GM18867 (cell line): ENCODE measurements around the gene CCDC194.
A peak's percentile ranks its signal among the peaks of the same experiment; 100 is the strongest.
"Not testable (repeated sequence)": the region's sequence is repeated elsewhere in the genome, so short reads cannot be mapped to it uniquely, and the experiment has no call there.

ENCODE experiments used
- ATAC-seq: cut with Tn5 transposase; IDR thresholded peaks from one replicate; pipeline ENCODE4 v1.9.1; 2021; ENCODE audit warnings: mild to moderate bottlenecking, moderate library complexity; ENCODE audit not compliant: unreplicated experiment

CCDC194 gene

DNA sequence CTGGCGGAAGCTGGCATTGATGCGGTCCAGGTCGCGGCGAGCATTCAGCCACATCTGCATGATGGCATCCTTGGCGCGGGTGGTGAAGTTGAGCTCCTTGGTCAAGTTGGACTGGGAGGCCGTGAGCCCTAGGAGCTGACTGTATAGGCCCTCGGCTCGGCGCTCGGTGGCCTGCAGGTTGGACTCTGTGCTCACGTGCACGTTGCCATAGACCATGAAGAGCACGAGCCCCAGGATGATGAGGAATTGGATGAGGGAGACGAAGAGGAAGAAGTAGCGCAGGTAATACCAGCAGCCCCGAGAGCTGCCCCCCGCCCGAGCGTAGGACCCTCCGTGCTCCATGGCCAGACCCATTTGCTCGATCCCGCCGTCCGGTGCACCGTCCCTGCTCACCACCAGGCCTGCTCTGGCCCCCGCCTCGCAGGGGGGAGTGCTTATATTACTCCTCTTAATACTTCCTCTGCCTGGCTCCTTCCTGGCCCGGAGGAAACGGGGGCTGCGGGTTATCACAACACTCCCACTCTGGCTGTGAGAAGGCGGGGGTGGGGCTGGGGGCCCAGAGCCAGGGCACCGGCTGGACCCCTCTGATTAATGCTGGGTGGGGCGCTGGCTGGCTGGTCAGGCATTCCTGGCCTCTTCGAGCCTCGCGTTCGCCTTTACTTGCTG is 16.9 kb downstream of the CCDC194 start, which contains the start of gene PLVAP:
TSS of gene PLVAP (minus strand) at position 408 of the 666 bp plus-strand sequence. CDS start at position 354, 54 bp downstream.
- ATAC-seq = no peak

DNA sequence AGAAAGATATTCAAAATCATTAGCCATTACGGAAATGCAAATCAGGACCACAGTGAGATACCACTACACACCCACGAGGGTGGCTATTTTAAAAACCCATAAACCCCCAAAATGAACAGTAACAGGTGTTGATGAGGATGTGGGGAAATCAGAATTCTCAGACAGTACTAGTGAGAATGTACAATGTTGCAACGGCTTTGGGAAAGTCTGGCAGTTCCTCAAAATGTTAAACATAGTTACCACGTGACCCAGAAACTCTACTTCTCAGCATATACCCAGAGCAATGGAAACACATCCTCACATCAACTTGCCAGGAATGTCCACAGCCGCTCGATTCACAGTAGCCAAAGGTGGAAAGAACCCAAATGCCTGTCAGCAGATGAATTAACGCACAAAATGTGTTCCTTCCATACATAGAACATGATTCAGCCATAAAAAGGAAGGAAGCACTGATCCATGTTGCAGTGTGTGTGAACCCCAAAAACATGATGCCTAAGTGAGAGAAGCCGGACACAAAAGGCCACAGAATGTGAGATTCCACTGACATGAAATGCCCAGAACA is 23.9 kb downstream of the CCDC194 start:
- peak; percentile 85 for ATAC-seq

DNA sequence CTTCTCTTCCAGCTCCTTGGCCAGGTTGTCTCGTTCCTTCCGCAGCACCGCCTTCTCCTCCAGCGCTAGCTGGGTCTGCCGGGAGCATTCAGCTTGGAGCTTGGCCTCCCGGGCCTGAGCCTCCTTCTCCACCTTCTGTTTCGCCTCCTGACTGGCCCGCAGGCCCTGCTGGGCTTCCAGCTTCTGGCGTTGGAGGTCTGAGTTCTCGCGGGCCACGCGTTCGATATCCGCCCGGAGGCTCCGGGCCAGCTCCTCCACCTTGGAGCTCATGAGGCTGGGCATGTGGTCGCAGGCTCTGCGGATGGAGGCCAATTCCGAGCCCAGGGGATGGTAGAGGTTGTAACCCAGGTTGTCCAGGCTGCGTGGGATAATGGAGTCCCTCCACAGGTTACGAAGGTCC is 28.6 kb downstream of the CCDC194 start:
- ATAC-seq = no peak

DNA sequence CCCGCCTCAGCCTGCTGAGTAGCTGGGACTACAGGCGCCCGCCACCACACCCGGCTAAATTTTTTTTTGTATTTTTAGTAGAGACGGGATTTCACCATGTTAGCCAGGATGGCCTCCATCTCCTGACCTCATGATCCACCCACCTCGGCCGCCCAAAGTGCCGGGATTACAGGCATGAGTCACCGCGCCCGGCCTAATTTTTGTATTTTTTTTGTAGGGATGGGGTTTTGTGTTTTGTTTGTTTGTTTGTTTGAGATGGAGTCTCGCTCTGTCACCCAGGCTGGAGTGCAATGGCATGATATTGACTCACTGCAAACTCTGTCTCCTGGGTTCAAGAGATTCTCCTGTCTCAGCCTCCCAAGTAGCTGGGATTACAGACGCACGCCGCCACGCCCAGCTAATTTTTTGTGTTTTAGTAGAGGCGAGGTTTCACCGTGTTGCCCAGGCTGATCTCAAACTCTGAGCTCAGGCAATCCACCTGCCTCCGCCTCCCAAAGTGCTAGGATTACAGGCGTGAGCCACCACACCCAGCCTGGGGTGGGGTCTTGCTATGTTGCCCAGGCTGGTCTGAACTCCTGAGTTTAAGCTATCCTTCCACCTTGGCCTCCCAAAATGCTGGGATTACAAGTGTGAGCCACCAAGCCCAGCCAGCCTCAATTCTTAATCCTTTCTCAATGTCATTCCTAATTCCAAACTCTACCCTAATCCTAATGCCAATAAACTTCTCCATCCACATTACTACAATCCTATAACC is 30.0 kb downstream of the CCDC194 start:
- ATAC-seq = not testable (repeated sequence)

DNA sequence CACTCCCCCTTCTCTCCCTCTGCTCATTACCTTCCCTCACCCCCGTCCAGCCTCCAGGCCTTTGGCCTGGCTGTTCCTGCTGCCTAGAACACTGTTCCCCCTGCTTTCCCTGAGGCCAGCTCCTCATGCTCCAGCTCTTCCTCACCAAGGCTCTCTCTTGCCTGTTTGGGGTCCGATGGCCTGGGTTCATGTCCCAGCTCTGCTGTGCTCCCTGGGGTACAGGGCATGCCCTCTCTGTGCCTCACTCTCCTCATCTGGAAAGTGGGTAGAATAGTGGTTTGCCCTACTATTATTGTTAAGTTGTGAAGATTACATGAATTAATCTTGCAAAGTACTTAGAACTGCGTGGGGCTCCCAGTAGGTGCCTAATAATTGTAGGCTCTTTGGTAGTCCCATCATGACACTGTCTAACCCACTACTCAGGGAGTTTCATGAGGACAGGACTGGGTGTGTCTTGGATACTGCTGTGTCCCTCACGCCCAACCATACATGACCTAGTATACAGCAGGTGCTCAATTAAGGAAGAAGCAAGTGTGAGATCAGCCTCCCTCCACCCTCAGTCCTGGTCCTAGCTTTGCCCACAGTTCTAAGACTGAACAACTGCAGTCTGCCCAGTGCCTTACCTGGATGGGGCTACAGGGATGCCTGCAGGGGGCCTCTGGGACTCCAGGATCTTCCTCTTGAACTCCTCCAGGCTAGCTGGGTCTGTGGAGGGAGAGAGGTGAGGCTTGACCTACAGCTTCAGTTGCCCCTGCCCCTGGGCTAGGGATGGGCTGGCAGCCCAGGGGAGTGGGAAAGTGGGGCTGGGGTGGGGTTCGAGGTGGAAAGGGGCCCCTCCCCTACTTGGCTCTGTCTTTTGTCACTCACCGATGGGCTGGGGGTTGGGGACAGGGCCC is 33.8 kb downstream of the CCDC194 start:
- no peak for ATAC-seq

DNA sequence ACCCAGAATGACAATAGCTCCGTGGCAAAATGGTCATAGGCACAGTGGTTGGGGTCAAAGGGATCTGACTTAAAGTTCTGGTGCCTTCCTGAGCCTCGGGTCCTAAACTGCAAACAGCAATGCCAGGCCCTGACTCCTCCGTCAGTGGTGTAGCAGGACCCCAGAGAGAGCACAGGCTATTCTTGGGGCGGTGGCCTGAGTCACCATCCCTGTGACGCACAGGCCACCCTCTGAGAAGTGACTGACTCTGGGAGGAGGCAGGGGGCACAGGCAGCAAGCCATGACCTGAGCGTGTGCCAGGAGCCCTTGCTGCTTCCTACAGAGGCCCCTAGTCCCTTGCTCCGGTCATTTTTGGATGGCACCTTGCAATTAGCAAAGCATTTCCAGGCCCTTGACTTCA is 35.6 kb downstream of the CCDC194 start:
- ATAC-seq = no peak

DNA sequence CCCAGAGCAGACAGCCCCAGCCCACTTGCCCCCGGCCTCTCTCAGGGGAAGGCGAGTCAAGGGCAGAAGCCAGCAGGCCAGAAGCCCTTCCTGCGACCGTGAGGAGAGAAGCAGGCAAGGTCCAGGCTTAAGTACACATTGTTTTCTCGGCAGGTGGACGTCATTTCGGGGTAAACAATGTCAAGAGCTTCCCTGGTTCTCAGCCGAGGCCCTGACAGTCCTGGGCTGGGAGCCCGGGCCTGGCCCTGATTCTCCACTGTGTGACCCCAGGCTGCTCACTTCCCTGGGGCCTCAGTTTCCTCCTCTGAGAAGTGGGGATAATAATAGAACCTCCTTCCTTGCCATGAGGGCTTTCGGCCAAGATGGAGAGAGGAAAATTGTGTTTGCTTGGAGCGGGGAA is 36.3 kb downstream of the CCDC194 start:
- no peak for ATAC-seq

DNA sequence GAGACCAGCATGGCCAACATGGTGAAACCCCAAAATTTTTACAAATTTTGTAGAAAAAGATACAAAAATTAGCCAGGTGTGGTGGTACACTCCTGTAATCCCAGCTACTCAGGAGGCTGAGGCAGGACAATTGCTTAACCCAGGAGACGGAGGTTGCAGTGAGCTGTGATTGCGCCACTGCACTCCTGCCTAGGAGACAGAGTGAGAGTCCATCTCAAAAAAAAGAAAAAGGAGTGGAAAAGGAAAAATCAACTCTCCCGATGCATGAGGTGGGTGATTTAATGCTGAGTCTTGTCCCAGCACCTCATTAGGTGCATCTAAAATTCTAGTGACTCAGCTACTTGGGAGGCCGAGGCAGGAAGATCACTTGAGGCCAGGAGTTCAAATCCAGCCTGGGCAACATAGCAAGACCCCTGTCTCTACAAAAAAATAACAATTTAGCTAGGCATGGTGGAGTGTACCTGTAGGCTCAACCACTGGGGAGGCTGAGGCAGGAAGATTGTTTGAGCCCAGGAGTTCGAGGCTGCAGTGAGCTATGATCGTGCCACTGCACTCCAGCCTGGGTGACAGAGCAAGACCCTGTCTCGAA is 36.8 kb downstream of the CCDC194 start:
- no peak for ATAC-seq

DNA sequence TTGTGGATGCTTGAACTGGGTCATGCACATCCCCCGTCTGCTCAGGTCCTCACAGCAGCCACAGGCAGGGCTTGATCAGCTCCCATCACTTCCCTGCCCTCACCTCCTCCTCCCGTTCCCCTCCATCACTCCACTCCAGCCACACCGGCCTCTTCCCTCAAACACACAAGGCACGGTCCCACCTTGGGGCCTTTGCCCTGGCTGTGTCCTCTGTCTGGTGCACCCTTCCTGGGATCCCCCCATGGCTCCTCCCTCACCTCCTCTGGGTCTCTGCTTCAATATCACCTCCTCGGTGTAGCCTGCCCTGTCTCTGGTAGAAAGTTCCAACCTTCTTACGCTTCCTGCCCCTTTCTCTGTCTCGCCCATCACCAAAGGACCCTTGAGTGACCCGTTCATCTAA is 40.6 kb downstream of the CCDC194 start:
- ATAC-seq = no peak

DNA sequence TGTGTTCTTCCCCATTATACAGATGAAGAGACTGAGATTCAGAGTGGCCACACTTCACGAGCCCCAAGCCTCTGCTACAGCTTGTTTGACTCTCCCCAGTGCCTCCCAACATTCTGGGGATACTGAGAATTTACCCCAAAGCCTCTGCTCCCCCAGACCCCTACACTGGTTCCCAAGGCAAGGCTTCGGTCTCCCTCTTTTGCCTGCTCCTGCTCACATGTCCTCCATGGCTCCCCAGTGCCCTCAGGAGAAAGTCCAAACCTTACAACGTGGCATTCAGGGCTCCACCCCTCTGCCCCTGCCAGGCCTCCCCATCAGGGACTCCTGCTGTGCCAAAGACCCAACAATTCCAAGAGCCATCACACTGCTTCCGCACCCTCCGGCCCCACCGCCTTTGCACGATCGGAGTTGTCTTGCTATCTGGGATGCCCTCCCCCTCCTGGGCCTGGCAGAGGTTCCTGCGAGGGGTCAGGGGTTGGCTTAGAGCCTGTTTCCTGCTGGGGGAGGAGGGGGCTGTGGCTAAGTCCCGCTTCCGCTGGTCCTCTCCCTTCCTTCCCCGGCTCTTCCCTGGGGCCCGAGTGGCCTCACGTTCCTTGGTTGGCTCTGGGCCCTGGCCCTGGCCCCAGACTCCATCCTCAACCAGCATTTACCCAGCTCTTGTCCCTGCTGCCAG is 41.3 kb downstream of the CCDC194 start:
- no peak for ATAC-seq

DNA sequence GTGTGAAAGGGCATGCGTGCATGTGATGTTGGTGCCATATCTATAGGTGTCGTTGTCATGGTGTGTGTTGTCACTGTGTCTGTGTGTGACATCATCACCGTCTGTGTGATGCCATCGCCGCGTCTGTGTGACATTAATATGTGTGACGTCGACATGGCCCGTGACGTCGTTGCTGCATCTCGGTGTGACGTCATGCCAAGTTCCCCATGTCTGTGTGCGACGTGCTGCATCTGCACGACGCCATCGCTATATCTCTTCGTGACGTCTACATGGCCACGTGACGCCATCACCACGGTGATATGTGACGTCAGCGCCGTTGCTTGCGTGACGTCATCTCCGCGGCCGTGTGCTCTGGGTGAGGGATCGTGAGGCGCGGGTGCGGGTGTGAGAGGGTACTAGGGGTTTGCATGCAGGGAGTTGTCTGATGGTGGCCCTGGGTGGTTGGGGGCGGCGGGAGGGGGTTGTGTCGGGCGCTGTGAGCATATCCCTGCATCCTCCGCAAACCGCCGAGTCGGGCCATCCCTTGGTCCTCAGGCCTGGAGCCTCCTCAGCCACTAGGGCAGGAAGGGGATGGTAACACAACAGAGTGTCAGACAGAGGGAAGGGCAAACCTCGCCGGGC is 42.1 kb downstream of the CCDC194 start:
- ATAC-seq = no peak

DNA sequence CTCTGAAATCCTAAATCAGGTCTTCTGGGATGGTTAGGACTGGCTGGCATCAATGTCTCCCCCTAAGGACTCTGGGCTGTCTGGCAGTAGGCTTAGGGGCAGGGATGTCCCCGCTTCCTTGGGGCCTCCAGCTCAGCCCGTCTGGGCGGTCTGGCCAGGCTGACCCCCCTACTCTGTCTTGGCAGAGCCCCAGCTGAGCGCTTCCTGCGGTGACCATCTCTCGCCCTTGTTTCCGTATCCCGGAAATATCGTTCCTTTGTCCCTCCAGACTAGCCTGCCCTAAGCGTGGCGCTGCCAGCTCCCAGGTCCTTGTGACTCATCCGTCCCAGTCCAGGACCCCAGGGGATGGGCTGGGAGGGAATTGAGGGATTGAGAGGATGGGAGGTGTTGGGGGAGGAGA is 45.3 kb downstream of the CCDC194 start:
- ATAC-seq = no peak

DNA sequence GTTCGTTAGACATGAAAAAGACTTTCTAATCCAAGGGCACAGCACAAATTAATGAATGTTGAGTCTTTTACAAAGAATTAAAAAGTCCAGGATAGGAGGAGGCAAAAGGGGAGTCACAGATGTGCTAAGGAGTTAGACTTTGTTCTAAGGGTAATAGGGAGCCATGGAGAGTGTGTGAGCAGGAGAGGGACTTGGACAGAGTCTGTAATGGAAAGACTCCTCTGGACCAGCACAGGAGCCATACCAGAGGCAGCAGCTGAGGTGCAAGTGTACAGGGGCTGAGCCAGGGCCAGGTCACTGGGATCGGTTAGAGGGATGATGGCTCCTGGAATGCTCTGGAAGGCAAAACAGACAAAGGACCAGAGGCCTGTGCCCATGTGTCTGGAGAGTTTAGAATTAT is 46.1 kb downstream of the CCDC194 start:
- ATAC-seq = no peak

DNA sequence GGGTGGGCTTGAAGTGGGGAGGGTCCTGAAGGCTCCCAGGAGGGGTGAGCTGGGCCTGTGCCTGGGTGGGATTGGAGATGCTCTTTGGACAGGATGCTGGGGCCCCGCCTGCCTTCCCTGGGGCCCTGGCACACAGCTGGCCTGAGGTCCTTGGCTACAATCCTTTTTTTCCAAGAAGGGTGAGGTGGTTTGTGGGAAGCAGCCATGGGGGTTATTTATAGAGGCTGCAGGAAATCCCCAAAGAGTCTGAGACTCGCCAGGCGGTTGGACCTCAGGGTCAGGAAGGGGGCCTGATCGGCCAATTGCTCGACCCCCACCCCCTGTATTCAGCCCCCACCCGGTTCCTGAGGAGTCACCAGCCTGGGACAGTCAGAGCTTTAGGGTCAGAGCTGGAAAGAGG is 46.6 kb downstream of the CCDC194 start:
- ATAC-seq = no peak

DNA sequence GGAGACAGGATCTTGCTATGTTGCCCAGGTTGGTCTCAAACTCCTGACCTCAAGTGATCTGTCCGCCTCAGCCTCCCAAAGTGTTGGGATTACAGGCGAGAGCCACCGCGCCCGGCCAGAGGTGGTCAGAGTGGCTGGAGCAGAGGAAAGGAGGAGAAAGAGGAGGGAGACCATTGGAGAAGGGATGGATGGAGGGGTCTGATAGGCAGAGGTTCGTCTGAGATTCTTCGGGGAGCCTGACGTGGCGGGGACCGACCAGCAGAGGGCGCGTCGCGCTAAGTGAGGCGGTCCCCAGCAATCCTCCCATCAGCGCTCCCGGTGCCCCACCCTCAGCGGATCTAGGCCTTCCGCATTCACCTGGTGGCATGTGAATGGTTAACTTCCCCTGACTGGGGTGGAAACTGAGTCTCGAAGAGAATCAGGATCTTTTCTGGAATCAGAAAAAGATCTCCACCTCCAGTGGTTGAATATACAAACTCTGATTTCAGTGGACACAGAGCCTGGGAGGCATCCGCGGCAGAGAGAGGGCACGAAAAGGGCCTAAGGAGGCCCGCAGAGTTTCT is 47.8 kb downstream of the CCDC194 start:
- peak; percentile 56 for ATAC-seq

DNA sequence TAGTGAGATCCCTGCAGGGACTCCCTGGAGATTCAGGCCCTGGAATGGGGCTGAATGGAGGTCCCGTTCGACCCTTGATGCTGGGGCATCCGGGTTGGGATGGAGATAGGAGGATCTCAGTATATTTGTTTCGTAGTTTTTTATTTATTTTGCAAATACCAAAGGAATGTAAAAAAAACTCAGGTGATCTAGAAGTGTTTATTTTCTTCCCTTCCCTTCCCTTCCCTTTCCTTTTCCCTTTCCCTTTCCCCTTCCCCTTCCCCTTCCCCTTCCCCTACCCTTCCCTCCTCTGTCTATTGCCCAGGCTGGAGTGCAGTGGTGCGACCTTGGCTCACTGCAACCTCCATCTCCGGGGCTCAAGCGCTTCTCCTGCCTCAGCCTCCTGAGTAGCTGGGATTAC is 52.2 kb downstream of the CCDC194 start:
- ATAC-seq = no peak

DNA sequence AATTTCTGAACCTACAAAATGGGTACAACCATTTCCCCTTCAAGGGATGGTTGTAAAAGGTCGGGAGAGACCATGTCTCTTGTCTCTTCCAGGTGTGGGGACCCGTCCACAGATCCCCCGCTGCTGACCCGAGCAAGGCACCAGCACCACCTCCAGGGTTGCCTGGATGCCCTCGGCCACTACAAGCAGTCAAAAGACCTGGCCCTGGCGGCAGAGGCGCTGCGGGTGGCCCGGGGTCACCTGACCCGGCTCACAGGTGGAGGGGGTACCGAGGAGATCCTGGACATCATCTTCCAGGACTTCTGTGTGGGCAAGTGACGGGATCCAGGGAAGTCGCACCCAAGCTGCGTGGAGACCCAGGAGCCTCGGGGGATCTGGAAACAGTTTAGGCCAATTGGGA is 52.6 kb downstream of the CCDC194 start:
- no peak for ATAC-seq

DNA sequence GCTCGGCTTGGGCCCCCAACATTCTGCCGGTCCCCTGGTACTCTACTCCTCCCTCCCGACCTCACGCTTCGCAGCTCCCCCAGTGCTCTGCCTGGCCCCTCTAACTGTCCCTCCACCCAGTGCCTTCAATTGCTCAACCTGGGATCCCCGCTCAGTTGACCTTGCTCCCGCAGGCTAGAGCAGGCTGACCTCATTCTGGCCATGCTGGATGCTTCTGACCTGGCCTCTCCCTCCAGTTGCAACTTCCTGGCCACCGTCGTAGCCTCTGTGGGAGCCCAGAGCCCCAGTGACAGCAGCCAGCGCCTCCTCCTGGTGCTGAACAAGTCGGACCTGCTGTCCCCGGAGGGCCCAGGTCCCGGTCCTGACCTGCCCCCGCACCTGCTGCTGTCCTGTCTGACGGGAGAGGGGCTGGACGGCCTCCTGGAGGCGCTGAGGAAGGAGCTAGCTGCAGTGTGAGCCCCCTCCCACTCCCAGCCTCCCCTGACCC is 53.1 kb downstream of the CCDC194 start:
- ATAC-seq = no peak
